HUES6 (cell line): ENCODE measurements around the gene SNCAIP.
"Not testable (repeated sequence)": the region's sequence is repeated elsewhere in the genome, so short reads cannot be mapped to it uniquely, and the experiment has no call there.

Experiments used
- H3K27ac ChIP-seq: 2 replicates; pipeline ENCODE4 v1.7.0; 2013; ENCODE audit warnings: low read depth, mild to moderate bottlenecking, low read length, inconsistent platforms
- H3K27me3 ChIP-seq: 2 replicates; pipeline ENCODE4 v1.6.1; 2013; ENCODE audit warnings: low read length; ENCODE audit not compliant: control insufficient read depth, insufficient read depth
- H3K36me3 ChIP-seq: 2 replicates; pipeline ENCODE4 v1.6.1; 2013; ENCODE audit warnings: low read length; ENCODE audit not compliant: control insufficient read depth, insufficient read depth
- H3K4me1 ChIP-seq: 2 replicates; pipeline ENCODE4 v1.6.1; 2013; ENCODE audit warnings: low read length; ENCODE audit not compliant: control insufficient read depth, insufficient read depth
- H3K4me3 ChIP-seq: 2 replicates; pipeline ENCODE4 v1.5.1; 2013; ENCODE audit warnings: low read depth, low read length
- H3K9ac ChIP-seq: one replicate; pipeline ENCODE4 v1.6.1; 2013; ENCODE audit warnings: mild to moderate bottlenecking, low read length
- H3K9me3 ChIP-seq: 2 replicates; pipeline ENCODE4 v1.6.1; 2013; ENCODE audit warnings: low read depth, low read length; ENCODE audit not compliant: control insufficient read depth, insufficient read depth

Gene SNCAIP

DNA sequence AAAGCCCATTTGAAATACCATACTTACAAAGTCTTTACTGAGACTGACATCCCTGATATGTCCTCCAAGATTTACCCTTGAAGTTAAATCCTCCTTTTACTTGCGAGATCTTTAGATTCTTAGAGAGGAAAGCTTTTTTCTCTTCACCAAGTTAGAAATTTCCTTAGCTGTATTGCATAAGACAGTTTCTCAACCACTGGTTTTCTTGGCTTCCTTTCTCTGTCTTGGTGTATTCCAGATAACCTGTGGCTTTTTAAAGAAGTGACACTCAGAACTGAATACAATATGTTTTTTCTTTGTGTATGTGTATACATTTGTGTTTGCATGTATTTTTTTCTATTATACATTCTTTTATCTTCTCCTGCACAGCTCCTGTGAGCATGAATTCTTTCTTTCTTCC, 65.0 kb downstream of the SNCAIP start:
- H3K9ac ChIP-seq: no peak overlapping the region
- H3K27me3 ChIP-seq: no peaks in the 10 kb centered on the region
- no peaks in the 10 kb centered on the region for H3K4me1 ChIP-seq
- H3K9me3 ChIP-seq: no peaks in the 10 kb centered on the region
- no peaks in the 10 kb centered on the region for H3K36me3 ChIP-seq
- H3K4me3 ChIP-seq: no peak overlapping the region
- H3K27ac ChIP-seq: no peak overlapping the region

DNA sequence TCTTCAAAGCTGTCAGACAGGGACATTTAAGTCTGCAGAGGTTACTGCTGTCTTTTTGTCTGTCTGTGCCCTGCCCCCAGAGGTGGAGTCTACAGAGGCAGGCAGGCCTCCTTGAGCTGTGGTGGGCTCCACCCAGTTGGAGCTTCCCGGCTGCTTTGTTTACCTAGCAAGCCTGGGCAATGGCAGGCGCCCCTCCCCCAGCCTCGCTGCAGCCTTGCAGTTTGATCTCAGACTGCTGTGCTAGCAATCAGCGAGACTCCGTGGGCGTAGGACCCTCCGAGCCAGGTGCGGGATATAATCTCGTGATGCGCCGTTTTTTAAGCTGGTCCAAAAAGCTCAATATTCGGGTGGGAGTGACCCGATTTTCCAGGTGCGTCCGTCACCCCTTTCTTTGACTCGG, 70.9 kb downstream of the SNCAIP start:
- H3K27ac ChIP-seq, H3K9ac ChIP-seq, H3K4me3 ChIP-seq, H3K4me1 ChIP-seq, H3K9me3 ChIP-seq, H3K27me3 ChIP-seq, H3K36me3 ChIP-seq: not testable (repeated sequence)

DNA sequence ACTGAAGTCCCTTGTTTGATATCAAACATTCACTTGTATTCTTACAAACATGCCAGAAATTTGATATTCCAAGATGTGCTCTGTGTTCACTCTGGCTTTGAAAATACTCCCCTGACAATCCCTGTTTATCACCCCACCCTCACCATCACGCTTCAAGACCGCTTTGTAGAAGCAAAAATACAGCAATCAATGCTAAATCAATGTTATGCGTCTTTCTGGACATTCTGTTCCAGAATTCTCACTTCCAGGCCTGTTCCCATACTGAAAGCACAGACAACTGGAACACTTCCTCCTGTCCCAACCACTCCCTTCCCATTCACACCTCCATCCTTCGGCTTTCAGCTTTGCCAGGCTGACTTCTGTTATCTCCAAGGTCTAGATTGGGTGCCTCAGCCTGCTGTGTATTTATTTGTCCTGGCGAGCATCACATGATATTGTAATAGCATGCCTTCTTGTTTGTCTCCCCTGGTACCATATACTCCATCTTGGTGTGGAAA, 72.8 kb downstream of the SNCAIP start:
- Histone ChIP-seq H3K27me3 (no peaks in the 10 kb centered on the region), H3K27ac (no peak overlapping the region), H3K9me3 (no peaks in the 10 kb centered on the region), H3K4me3 (no peak overlapping the region), H3K9ac (no peak overlapping the region), H3K36me3 (no peaks in the 10 kb centered on the region), H3K4me1 (peaks cover 9% of the 10 kb centered on the region)

DNA sequence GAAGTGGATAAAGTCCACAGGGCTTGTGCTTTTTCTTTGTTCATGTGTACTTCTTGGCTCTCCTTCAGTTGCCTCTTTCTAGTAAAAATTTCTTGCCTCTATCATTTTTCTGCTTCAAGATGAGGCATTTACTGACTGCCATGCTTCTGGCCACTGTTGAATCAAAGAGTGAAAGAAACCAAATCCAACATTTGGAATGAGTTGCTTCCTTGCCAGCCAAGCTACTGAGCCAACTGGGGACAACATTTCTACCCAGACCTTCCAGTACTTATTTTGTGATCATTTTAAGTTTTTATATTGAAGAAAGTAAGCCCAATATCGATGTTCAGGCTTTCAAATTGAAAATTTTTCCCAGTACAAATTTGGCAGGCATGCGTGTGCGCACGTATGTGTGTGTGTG, 73.2 kb downstream of the SNCAIP start:
- Histone ChIP-seq H3K36me3 (no peaks in the 10 kb centered on the region), H3K27ac (no peak overlapping the region), H3K9me3 (no peaks in the 10 kb centered on the region), H3K4me1 (peaks cover 9% of the 10 kb centered on the region), H3K9ac (no peak overlapping the region), H3K4me3 (no peak overlapping the region), H3K27me3 (no peaks in the 10 kb centered on the region)

DNA sequence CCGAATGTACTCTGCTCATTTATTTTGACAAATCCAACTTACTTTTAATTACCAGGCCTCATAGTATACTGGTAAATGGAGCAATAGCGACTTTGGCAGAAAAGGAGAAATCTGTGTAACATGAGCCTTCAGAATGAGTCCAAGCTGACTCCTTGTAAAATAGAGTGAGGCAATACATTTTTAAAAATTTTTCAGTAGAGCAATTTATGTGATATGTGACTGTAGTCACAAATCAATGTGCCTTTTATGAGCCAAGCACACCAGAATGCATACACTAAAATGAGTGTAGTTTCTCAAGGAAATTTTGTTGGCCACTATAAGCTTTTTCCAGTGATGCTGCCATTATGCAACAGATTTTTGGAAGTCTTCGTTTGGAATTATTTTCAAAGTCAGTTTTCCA, 73.8 kb downstream of the SNCAIP start:
- Histone ChIP-seq H3K36me3 (no peaks in the 10 kb centered on the region), H3K4me1 (peaks cover 9% of the 10 kb centered on the region), H3K27me3 (no peaks in the 10 kb centered on the region), H3K4me3 (no peak overlapping the region), H3K9me3 (no peaks in the 10 kb centered on the region), H3K27ac (no peak overlapping the region), H3K9ac (no peak overlapping the region)

DNA sequence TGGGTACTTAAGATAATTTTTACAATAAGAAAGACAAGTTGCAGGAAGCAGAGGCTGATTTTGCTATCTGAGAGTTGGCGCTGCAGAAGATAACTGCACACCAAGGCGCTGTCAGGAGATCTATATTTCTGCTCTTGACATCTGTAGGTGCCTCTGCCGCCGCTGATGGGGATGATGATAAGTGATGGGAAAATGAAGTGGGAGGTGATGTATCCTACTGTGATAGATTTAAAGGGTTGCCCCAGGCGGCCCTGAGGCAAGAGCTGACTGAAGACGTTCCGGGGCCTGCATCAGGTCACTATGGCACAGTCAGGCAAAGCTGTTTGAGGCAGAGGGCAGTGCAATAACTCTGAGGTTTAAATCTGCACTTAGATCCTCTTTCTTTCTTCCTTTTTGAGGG, 78.1 kb downstream of the SNCAIP start:
- Histone ChIP-seq H3K27ac (no peak overlapping the region), H3K9me3 (no peaks in the 10 kb centered on the region), H3K4me3 (no peak overlapping the region), H3K27me3 (no peaks in the 10 kb centered on the region), H3K9ac (no peak overlapping the region), H3K36me3 (no peaks in the 10 kb centered on the region), H3K4me1 (peaks cover 3% of the 10 kb centered on the region; the same call in 1 of the 2 replicates)

DNA sequence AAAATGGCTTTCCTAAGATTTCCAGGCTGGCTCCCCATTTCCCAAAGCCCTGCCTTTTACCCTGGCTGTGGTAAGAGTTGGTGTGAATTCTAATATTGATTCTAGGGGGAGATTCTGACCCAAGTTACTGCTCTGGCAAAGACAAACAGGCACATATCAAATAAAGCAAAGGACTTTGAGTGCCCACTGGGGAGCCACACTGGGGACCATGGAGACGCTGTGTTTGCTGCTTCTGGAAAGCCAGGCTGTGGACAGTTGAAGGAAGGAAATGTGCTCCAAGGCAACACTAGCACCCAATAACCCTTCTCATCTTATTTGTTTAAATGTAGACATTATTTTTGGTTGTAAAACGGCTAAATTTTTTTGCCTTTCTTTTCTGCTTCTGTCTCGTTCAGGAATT, 78.7 kb downstream of the SNCAIP start:
- Histone ChIP-seq H3K36me3 (no peaks in the 10 kb centered on the region), H3K9me3 (no peaks in the 10 kb centered on the region), H3K4me1 (peaks cover 3% of the 10 kb centered on the region; the same call in 1 of the 2 replicates), H3K27me3 (no peaks in the 10 kb centered on the region), H3K9ac (no peak overlapping the region), H3K4me3 (no peak overlapping the region), H3K27ac (no peak overlapping the region)

DNA sequence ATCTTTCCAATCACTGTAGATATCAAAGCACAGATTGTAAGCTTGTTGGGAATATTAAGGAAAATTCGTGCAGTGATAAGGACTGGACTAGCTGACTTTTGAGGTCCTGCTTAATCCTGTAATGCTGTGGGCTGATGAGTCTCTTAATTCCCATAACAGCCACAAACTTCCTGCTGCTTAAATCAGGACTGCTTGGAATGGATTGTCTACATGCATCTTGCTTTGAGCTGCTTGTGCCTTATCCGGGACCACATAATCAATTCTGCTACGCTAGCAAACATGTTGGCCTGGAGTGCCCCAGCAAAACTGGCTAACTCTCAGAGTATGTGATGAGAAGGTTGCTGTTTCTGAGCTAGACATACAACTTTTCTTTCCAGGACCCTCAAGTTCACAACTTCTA, 79.6 kb downstream of the SNCAIP start:
- H3K9me3 ChIP-seq: no peaks in the 10 kb centered on the region
- no peaks in the 10 kb centered on the region for H3K27me3 ChIP-seq
- H3K4me3 ChIP-seq: no peak overlapping the region
- H3K9ac ChIP-seq: no peak overlapping the region
- no peak overlapping the region for H3K27ac ChIP-seq
- H3K4me1 ChIP-seq: peaks cover 3% of the 10 kb centered on the region; the same call in 1 of the 2 replicates
- no peaks in the 10 kb centered on the region for H3K36me3 ChIP-seq

DNA sequence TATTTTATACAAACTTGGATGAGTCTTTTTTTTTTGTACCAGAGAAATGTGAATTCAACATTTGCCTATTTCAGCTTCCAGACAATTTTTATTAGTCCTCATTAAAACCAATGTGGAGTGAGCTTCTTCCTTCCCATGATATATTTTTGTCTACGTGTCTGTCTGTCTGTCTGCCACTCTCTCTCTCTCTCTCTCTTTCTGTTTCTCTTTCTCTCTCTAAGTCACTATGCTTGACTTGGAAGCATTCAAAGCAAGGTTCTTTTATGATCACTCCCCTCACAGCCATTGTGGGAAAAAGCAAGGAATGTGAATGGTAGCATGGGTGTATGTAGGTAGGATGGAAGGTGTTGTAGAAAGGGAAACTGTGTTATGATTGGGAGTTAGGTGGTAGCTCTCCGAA, 80.2 kb downstream of the SNCAIP start:
- Histone ChIP-seq H3K27me3 (no peaks in the 10 kb centered on the region), H3K27ac (no peak overlapping the region), H3K4me3 (no peak overlapping the region), H3K9me3 (no peaks in the 10 kb centered on the region), H3K9ac (no peak overlapping the region), H3K4me1 (peaks cover 3% of the 10 kb centered on the region; the same call in 1 of the 2 replicates), H3K36me3 (no peaks in the 10 kb centered on the region)

DNA sequence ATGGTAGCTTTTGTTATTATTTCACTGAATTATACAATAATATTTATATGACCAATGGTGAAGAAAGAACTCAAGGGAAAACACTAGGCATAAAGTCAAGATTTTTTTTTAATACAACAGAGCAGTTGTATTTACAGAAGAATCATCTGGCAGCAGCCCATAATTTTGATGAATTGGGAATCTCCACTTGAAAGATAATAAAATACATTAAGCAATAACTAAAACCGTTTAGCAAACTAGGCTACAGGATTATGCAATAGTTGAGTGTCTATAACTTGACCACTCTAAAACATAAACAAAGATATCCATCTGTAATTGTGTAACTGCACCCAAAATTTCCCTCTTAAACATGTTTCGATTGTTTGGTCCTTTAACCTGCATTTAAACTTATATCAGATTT, 80.8 kb downstream of the SNCAIP start:
- Histone ChIP-seq H3K27me3 (no peaks in the 10 kb centered on the region), H3K36me3 (no peaks in the 10 kb centered on the region), H3K4me3 (no peak overlapping the region), H3K27ac (no peak overlapping the region), H3K4me1 (peaks cover 3% of the 10 kb centered on the region; the same call in 1 of the 2 replicates), H3K9me3 (no peaks in the 10 kb centered on the region), H3K9ac (no peak overlapping the region)

DNA sequence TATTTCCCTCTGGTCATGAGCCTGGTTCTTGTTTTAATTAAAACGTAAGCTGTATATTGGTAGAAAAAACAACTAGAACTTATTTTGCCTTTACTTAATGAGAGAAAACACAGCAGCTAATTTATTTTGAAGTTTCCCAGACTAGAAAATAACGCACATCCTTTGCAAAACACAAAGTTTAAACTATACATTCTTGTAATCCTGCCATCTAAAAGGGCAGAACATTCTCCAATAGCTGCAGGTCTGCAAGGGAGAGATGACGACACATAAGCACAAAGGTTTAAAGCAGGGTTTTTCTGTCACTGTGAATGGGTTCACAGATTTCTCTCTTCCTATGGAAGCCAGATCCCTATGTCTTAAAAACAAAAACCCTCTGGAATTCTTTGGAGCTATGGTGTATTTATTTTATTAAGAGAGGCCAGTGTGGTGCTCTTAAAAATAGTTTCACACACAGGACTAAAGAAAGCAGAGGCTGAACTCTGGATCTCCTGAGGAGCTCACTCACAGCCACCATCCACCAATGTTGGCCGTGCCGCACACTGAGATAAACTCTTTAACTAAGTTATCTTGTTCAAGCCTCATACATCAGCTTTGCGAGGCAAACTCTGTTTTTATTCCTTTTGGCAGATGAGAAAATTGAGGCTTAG, 82.4 kb downstream of the SNCAIP start:
- H3K4me3 ChIP-seq: no peak overlapping the region
- no peaks in the 10 kb centered on the region for H3K4me1 ChIP-seq
- H3K9ac ChIP-seq: no peak overlapping the region
- no peak overlapping the region for H3K27ac ChIP-seq
- no peaks in the 10 kb centered on the region for H3K27me3 ChIP-seq
- H3K36me3 ChIP-seq: no peaks in the 10 kb centered on the region
- no peaks in the 10 kb centered on the region for H3K9me3 ChIP-seq
